Measurements from ENCODE around the gene EEF1AKMT1. TPM values are rescaled to one million over a fixed set of nuclear protein-coding genes. Genes with fewer than 3 reads are reported as not detected.

Gene EEF1AKMT1
- total RNA-seq = 5.9 and 8.8 TPM in 2 replicates

GRCh38 chr13:20773194-20774080 lies at the start of gene EEF1AKMT1:
TSS of gene EEF1AKMT1 (minus strand) at chr13:20773961. CDS start at chr13:20757598, 16,363 bp downstream.

GRCh38 chr13:20702915-20703779 lies 70.6 kb downstream of the EEF1AKMT1 start, which contains the start of gene IL17D:
TSS of gene IL17D (plus strand) at chr13:20703699. CDS start at chr13:20704002, 303 bp downstream.

Other genes starting within 250 kb of the EEF1AKMT1 start
- 28.9 and 40.3 TPM in 2 replicates for gene CRYL1, start 248.1 kb downstream of the EEF1AKMT1 start, total RNA-seq
- gene IFT88, start 206.8 kb downstream of the EEF1AKMT1 start, total RNA-seq = 7.8 and 10.4 TPM in 2 replicates
- 1.3 and 1.5 TPM in 2 replicates for gene IL17D, start 70.3 kb downstream of the EEF1AKMT1 start, total RNA-seq
- gene XPO4, start 128.8 kb upstream of the EEF1AKMT1 start, total RNA-seq = 17.8 and 24.1 TPM in 2 replicates

Data from dermis lymphatic vessel endothelial cell (primary cell).